Tibial artery (tissue), 4 donors: ENCODE measurements around the gene DNAH6.

Experiments used
- DNase-seq, 2 donors: peaks; one replicate each; pipeline ENCODE4 v3.0.0-alpha.2; 2019
- H3K27ac ChIP-seq, 2 donors: fragments of 200-600 bp; sonication (generic) in 1 of 2; 1 replicate in 1 of 2; 2 replicates in 1 of 2; pipeline ENCODE4 v1.5.1; 2018 to 2019; ENCODE audit warnings: mild to moderate bottlenecking in 1 of 2
- H3K27me3 ChIP-seq, 2 donors: fragments of 200-600 bp; sonication (generic) in 1 of 2; one replicate each; pipeline versions ENCODE4 v1.5.1 to v1.6.0; 2016 to 2019
- H3K36me3 ChIP-seq, 3 donors: fragments of 200-600 bp; sonication (generic) in 2 of 3; one replicate each; pipeline ENCODE4 v1.5.1; 2016 to 2019; ENCODE audit warnings: mild to moderate bottlenecking in 2 of 3
- H3K4me1 ChIP-seq, 4 donors: fragments of 200-600 bp; sonication (generic) in 2 of 4; 1 replicate in 3 of 4; 2 replicates in 1 of 4; pipeline ENCODE4 v1.5.1; 2016 to 2019
- H3K4me3 ChIP-seq, 2 donors: fragments of 200-600 bp; sonication (generic) in 1 of 2; 1 replicate in 1 of 2; 2 replicates in 1 of 2; pipeline ENCODE4 v1.5.1; 2018 to 2019; ENCODE audit warnings: mild to moderate bottlenecking in 2 of 2
- H3K9me3 ChIP-seq, 3 donors: fragments of 200-600 bp; sonication (generic) in 1 of 3; one replicate each; pipeline ENCODE4 v1.5.1; 2016 to 2019
- intact Hi-C: fragments of 100-400 bp; cut with DNase I; formaldehyde crosslinking; loops from one replicate; pipeline ENCODE4 v1.15.0; 2023; ENCODE audit warnings: low total_unique reads
- TF ChIP-seq, protein P1 (sequence below), 2 experiments: fragments of 200-600 bp in 1 of 2; fragments of 450-650 bp in 1 of 2; IDR thresholded peaks; one replicate each; pipeline ENCODE4 v1.5.1; 2017 to 2019; ENCODE audit warnings: antibody characterized with exemption in 2 of 2, mild to moderate bottlenecking in 1 of 2, moderate library complexity in 1 of 2

DNAH6 gene

DNA sequence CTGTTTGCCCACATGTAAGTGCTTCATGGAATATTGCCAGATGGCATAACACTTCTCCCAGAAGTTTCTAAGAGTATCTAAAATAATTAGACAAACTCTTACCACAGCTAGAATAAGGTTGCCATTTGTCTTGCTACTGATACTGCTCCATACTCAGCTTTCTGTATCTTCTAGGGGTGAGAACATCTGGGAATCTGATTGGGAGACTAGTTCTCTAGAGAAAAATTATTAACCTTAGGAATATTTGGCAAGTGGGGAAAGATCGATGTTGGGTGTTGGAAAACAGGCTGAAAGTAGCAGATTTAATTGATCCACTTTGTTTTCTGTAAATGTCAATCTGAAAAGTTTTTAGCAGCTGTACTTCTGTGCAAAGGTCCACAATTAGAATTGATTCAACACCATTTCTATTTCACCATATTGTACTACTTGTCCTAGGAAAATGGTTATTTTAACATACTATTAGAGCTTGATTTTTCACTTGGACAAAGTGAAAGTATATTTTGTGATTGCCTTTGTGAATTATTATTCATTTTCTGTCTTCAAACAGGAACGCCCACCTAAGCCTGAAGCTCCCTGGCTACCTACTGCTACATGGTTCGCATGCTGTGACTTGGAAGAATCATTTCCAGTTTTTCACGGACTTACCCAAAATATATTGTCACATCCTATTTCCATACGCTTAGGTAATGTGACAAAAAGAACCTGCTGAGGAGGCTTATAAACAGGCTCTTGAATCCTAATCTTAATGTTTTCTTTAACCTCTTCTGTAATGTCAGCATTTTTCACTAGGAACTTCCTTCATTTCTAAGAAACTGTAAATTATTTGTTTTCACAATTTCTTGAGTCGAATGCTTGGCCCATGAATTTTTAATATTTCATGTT lies 216.8 kb downstream of the DNAH6 start:
- TF ChIP-seq, protein P1, sequence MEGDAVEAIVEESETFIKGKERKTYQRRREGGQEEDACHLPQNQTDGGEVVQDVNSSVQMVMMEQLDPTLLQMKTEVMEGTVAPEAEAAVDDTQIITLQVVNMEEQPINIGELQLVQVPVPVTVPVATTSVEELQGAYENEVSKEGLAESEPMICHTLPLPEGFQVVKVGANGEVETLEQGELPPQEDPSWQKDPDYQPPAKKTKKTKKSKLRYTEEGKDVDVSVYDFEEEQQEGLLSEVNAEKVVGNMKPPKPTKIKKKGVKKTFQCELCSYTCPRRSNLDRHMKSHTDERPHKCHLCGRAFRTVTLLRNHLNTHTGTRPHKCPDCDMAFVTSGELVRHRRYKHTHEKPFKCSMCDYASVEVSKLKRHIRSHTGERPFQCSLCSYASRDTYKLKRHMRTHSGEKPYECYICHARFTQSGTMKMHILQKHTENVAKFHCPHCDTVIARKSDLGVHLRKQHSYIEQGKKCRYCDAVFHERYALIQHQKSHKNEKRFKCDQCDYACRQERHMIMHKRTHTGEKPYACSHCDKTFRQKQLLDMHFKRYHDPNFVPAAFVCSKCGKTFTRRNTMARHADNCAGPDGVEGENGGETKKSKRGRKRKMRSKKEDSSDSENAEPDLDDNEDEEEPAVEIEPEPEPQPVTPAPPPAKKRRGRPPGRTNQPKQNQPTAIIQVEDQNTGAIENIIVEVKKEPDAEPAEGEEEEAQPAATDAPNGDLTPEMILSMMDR (IDR thresholded peaks at IDR 0.05) = no peak
- H3K27ac ChIP-seq = no peak overlapping the region
- intact Hi-C loops = no loop called here
- H3K4me3 ChIP-seq = no peak overlapping the region
- H3K4me1 ChIP-seq = no peaks in the 10 kb centered on the region
- H3K27me3 ChIP-seq = no peaks in the 10 kb centered on the region
- no peaks in the 10 kb centered on the region for H3K36me3 ChIP-seq
- no peak for DNase-seq
- H3K9me3 ChIP-seq = no peaks in the 10 kb centered on the region

DNA sequence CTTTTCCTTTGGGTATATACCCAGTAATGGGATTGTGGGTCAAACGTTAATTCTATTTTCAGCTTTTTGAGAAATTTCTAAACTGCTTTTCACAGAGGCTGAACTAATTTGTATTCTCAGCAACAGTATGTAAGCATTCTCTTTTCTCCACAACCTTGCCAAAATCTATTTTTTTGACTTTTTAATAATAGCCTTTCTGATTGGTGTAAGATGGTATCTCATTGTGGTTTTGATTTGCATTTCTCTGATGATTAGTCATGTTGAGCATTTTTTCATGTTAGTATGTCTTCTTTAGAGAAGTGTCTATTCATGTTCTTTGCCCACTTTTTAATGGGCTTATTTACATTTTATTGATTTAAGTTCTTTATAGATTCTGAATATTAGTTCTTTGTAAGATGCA lies 219.1 kb downstream of the DNAH6 start:
- TF ChIP-seq, protein P1 (IDR thresholded peaks at IDR 0.05) = no peak
- intact Hi-C loops = no loop called here
- DNase-seq = no peak
- no peaks in the 10 kb centered on the region for H3K27me3 ChIP-seq
- no peaks in the 10 kb centered on the region for H3K36me3 ChIP-seq
- no peaks in the 10 kb centered on the region for H3K4me1 ChIP-seq
- no peaks in the 10 kb centered on the region for H3K9me3 ChIP-seq
- no peak overlapping the region for H3K4me3 ChIP-seq
- no peak overlapping the region for H3K27ac ChIP-seq

DNA sequence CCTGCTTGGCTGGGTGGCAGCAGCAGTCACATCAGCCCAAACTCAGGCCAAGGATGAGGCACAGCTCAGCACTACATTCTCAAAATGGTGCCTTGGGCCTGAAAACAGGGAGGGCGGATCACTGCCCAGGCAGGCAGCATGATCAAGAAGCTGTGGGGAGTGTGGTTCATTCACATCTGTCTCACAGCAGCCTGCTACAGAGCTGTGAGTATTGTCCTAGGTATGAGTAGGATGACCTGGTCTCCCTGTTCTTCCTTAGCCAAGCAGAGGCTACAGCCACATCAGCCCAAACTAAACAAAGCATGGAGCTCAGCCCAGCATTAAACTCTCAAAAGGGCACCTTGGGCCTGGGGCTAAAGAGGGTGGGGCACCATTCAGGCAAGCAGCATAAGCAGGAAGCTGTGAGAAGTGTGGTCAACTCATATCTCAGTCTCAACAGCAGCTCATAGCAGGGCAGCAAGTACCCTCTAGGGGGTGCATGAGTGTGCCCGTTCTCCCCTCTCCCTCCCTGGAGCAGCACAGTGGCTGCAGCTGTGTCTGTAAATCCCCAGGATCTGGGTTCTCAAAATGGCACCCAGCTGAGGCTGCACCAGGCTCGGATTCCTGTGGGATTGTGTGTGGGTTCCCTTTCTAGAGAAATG lies 225.0 kb downstream of the DNAH6 start:
- Histone ChIP-seq H3K9me3 (no peaks in the 10 kb centered on the region), H3K27me3 (no peaks in the 10 kb centered on the region), H3K27ac (no peak overlapping the region), H3K4me1 (no peaks in the 10 kb centered on the region), H3K36me3 (no peaks in the 10 kb centered on the region), H3K4me3 (no peak overlapping the region)
- TF ChIP-seq, protein P1 (IDR thresholded peaks at IDR 0.05) = no peak
- no peak for DNase-seq
- intact Hi-C loops = no loop called here

DNA sequence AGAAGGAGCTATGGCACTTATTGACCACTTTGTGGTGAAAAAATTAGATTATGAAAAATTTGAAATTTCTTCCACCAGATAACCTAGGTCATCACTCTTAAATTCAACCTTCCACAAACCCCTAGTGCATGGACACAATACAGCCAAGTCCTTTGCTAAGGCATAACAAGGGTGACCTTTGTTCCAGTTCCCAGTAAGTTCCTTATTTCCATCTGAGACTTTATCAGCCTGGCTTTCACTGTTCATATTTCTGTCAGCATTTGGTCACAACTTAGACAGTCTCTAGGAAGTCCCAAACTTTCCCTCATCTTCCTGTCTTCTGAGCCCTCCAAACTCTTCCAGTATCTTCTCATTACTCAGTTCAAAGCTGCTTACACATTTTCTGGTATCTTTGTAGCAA lies 232.0 kb downstream of the DNAH6 start:
- Histone ChIP-seq H3K4me3 (no peak overlapping the region), H3K27ac (no peak overlapping the region), H3K27me3 (no peaks in the 10 kb centered on the region), H3K9me3 (no peaks in the 10 kb centered on the region), H3K4me1 (no peaks in the 10 kb centered on the region), H3K36me3 (no peaks in the 10 kb centered on the region)
- TF ChIP-seq, protein P1 (IDR thresholded peaks at IDR 0.05) = no peak
- DNase-seq = no peak
- intact Hi-C loops = no loop called here

DNA sequence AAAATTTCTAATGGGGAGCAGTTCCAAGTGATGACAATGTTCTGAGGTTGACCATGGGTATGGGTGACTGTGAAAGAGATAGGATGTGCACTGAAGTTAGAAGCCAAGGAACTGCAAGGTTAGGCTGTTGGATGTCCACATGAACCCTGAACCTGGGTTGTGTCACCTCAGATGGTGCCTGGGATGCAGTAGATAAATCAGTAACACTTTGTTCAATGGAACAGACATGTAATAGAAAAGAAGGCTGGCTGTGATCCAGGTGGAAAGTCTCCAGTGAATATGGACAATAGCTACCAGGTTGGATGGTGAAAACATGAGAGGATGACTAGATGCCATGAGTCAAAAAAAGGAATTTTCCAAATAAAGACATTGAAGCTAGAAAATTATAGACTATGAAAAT lies 233.1 kb downstream of the DNAH6 start:
- no peaks in the 10 kb centered on the region for H3K27me3 ChIP-seq
- H3K27ac ChIP-seq = no peak overlapping the region
- no peaks in the 10 kb centered on the region for H3K36me3 ChIP-seq
- H3K4me1 ChIP-seq = no peaks in the 10 kb centered on the region
- TF ChIP-seq, protein P1 (IDR thresholded peaks at IDR 0.05) = no peak
- intact Hi-C loops = no loop called here
- DNase-seq = no peak
- no peaks in the 10 kb centered on the region for H3K9me3 ChIP-seq
- H3K4me3 ChIP-seq = no peak overlapping the region
